Measurements from ENCODE around the gene AGO4. TPM values are rescaled to one million over a fixed set of nuclear protein-coding genes. Genes with fewer than 3 reads are reported as not detected.

Gene AGO4
- total RNA-seq, 4 donors from 2014 or later: 26.7 to 51.7 (median 33.3) TPM

GRCh38 chr1:35850716-35851115 lies 42.9 kb downstream of the AGO4 start:
- peak overlapping the region; percentile 61 for H3K27ac ChIP-seq
- TF ChIP-seq POLR2AphosphoS5 (IDR thresholded peaks at IDR 0.05): no peak
- no peak for TF ChIP-seq CTCF (IDR thresholded peaks at IDR 0.05)
- TF ChIP-seq POLR2A (IDR thresholded peaks at IDR 0.05): no peak
- TF ChIP-seq EP300 (IDR thresholded peaks at IDR 0.05): no peak
- H3K4me1 ChIP-seq: peaks cover 20% of the 10 kb centered on the region
- H3K36me3 ChIP-seq: peaks cover 59% of the 10 kb centered on the region
- DNase-seq (ENCODE audit: low spot score in 2 of 2): no peak
- H3K4me3 ChIP-seq: no peak overlapping the region
- 49% methylated on average over 5 of the region's 5 CpGs for whole genome bisulfite sequencing
- no peaks in the 10 kb centered on the region for H3K9me3 ChIP-seq
- no peaks in the 10 kb centered on the region for H3K27me3 ChIP-seq

GRCh38 chr1:35851132-35851869 lies 43.5 kb downstream of the AGO4 start:
- Histone ChIP-seq H3K27me3 (no peaks in the 10 kb centered on the region), H3K36me3 (peaks cover 56% of the 10 kb centered on the region), H3K9me3 (no peaks in the 10 kb centered on the region), H3K4me1 (peaks cover 20% of the 10 kb centered on the region), H3K4me3 (no peak overlapping the region), H3K27ac (peak overlapping the region; percentile 61)
- TF ChIP-seq CTCF (IDR thresholded peaks at IDR 0.05) (no peak), POLR2A (IDR thresholded peaks at IDR 0.05) (no peak), POLR2AphosphoS5 (IDR thresholded peaks at IDR 0.05) (no peak), EP300 (IDR thresholded peaks at IDR 0.05) (no peak)
- DNase-seq (ENCODE audit: low spot score in 2 of 2): no peak
- WGBS: 43% methylated on average over 3 of the region's 3 CpGs

GRCh38 chr1:35852241-35852640 lies 44.4 kb downstream of the AGO4 start:
- Histone ChIP-seq H3K9me3 (no peaks in the 10 kb centered on the region), H3K27me3 (no peaks in the 10 kb centered on the region), H3K4me1 (peaks cover 20% of the 10 kb centered on the region), H3K27ac (no peak overlapping the region), H3K4me3 (no peak overlapping the region), H3K36me3 (peaks cover 53% of the 10 kb centered on the region)
- no peak for TF ChIP-seq POLR2AphosphoS5 (IDR thresholded peaks at IDR 0.05)
- TF ChIP-seq CTCF (IDR thresholded peaks at IDR 0.05): no peak
- no peak for TF ChIP-seq POLR2A (IDR thresholded peaks at IDR 0.05)
- no peak for TF ChIP-seq EP300 (IDR thresholded peaks at IDR 0.05)
- WGBS: 38% methylated on average over 2 of the region's 2 CpGs
- DNase-seq (ENCODE audit: low spot score in 2 of 2): no peak

GRCh38 chr1:35854989-35855700 lies 47.3 kb downstream of the AGO4 start:
- peaks cover 44% of the 10 kb centered on the region for H3K36me3 ChIP-seq
- no peak for TF ChIP-seq POLR2A (IDR thresholded peaks at IDR 0.05)
- WGBS: 51% methylated on average over 9 of the region's 9 CpGs
- H3K27me3 ChIP-seq: no peaks in the 10 kb centered on the region
- H3K9me3 ChIP-seq: no peaks in the 10 kb centered on the region
- H3K4me1 ChIP-seq: peaks cover 20% of the 10 kb centered on the region
- no peak for DNase-seq (ENCODE audit: low spot score in 2 of 2)
- no peak overlapping the region for H3K27ac ChIP-seq
- no peak overlapping the region for H3K4me3 ChIP-seq

- H3K27ac ChIP-seq: no peak overlapping the region
- no peak for DNase-seq (ENCODE audit: low spot score in 2 of 2)
- 48% methylated on average over 1 of the region's 1 CpG for WGBS
Measured at GRCh38 chr1:35856964-35857363, 49.1 kb downstream of the AGO4 start.

More at GRCh38 chr1:35856964-35857363, 49.1 kb downstream of the AGO4 start:
- Histone ChIP-seq H3K27me3 (no peaks in the 10 kb centered on the region), H3K36me3 (peaks cover 33% of the 10 kb centered on the region), H3K9me3 (no peaks in the 10 kb centered on the region), H3K4me1 (peaks cover 6% of the 10 kb centered on the region), H3K4me3 (no peak overlapping the region)
- TF ChIP-seq POLR2A (IDR thresholded peaks at IDR 0.05) (no peak), EP300 (IDR thresholded peaks at IDR 0.05) (no peak), CTCF (IDR thresholded peaks at IDR 0.05) (no peak), POLR2AphosphoS5 (IDR thresholded peaks at IDR 0.05) (no peak)
